MG63 (cell line): ENCODE measurements around the gene B3GALT4. TPM values are rescaled to one million over a fixed set of nuclear protein-coding genes. Genes with fewer than 3 reads are reported as not detected.
A peak's percentile ranks its signal among the peaks of the same experiment; 100 is the strongest.

Experiments
- DNase-seq: peaks from one replicate; pipeline ENCODE4 v3.0.0-alpha.2; 2020
- H3K27me3 ChIP-seq: fragments of 250-450 bp; sonication (Bioruptor Pico); 2 replicates; pipeline ENCODE4 v1.5.1; 2020; ENCODE audit warnings: mild to moderate bottlenecking, moderate library complexity
- H3K36me3 ChIP-seq: fragments of 250-450 bp; sonication (Bioruptor Pico); 2 replicates; pipeline ENCODE4 v1.5.1; 2020; ENCODE audit warnings: mild to moderate bottlenecking, moderate library complexity
- H3K4me3 ChIP-seq: fragments of 250-450 bp; sonication (Bioruptor Pico); 2 replicates; pipeline ENCODE4 v1.5.1; 2020; ENCODE audit warnings: mild to moderate bottlenecking, moderate library complexity
- H3K9me3 ChIP-seq: fragments of 250-450 bp; sonication (Bioruptor Pico); 2 replicates; pipeline ENCODE4 v1.5.1; 2020; ENCODE audit warnings: mild to moderate bottlenecking, moderate library complexity
- total RNA-seq: library from RNA; depleted of rRNA; stranded (reverse); fragments of >200 nt; shearing (Covaris generic); gene quantifications from 2 replicates; pipeline ENCODE4 v1.2.3, GENCODE V29; 2014; ENCODE audit warnings: low replicate concordance; rRNA removed

B3GALT4 gene
- total RNA-seq, 1 experiment from 2014 or later: 2.0 TPM

DNA sequence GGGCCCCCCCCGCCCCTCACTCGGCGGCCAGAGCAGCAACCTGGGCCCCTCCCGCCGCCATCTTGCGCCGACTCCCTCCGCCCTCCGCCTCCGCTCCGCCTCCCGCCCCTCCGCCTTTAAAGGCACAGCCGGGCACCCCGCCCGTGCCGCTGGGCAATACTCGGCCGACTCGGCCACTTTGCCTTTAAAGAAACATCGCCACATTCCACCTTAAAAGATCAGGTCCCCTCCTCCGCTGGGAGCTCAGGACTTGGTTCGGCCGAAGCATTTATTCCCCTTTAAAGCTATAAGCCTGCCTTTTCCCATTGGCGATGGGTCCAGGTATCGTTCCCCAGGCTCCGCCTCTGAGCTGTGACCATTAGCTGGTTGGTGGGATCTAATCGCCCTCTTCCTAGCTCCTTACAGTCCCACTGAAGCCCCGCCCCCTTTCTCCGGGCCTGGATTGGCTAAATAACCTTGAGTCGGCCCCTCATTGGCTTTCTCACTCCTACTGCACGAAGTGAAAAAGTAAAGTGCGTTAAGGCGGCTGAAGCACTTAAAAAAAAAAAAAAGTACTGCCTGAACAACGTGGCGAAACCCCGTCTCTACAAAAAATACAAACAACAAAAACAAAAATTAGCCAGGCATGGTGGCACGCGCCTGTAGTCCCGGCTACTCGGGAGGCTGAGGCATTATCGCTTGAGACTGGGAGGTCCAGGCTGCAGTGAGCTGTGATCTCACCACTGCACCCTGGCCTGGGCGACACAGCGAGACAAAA, 40.9 kb downstream of the B3GALT4 start, which contains the start of gene ZBTB22:
Gene ZBTB22, minus strand, starts transcription at position 76 of the 757 bp plus-strand sequence. CDS start 828 bp downstream, outside the sequence.
- H3K27me3 ChIP-seq: no peaks in the 10 kb centered on the region
- H3K9me3 ChIP-seq: no peaks in the 10 kb centered on the region
- H3K36me3 ChIP-seq: peaks cover 24% of the 10 kb centered on the region
- H3K4me3 ChIP-seq: peak within 1 kb of the TSS; percentile 57
- DNase-seq: peak; percentile 96

DNA sequence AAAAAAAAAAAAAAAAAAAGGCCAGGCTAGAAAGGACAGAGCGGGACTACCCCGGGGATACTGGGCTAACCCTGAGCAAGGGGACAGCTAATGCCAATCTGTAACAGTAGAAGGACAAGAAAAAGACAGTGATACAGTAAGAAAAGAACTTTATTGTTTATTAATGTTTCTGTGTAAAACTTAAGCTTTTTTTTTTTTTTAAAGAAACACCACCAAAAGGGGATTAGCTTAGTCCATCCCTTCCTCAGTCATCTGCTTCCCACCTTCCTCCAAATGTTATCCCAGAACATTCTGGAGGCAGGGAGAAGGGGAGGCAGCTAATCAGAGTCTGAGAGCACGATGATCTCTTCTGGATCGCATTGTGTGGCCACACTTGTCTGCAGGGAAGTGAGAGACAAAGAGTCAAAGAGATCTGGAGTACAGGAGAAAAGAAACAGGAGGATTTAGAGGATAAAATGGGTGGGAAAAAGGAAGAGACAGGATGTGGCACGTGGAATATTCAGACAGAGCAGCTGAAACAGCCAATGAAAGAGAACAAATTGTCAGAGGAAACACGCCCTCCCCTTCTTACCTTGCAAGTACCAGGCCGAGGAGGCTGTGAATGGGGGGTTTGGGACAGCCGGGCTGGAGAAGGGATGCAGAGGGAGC, 41.6 kb downstream of the B3GALT4 start:
- peak overlapping the region; percentile 57 for H3K4me3 ChIP-seq
- no peak for DNase-seq
- no peaks in the 10 kb centered on the region for H3K9me3 ChIP-seq
- H3K36me3 ChIP-seq: peaks cover 18% of the 10 kb centered on the region
- no peaks in the 10 kb centered on the region for H3K27me3 ChIP-seq

DNA sequence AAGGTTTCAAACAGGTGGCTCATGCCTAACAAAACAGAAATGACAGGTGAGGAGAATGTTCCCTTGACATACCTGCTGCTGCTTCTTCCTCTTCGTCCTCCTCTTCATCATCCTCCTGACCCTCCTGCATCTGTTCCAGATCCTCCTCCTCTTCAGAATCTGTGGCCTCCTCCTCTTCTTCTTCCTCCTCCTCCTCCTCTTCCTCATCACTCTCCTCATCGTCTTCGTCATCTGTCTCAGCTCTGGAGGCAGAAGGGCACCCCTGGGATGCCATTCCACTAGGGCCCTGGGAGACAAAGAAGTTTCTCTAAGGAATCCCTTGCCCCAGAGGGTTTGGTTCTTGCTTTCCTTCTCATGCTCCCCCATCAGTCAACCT, 43.0 kb downstream of the B3GALT4 start:
- Histone ChIP-seq H3K27me3 (no peaks in the 10 kb centered on the region), H3K9me3 (no peaks in the 10 kb centered on the region), H3K4me3 (no peak overlapping the region), H3K36me3 (peaks cover 18% of the 10 kb centered on the region)
- no peak for DNase-seq

DNA sequence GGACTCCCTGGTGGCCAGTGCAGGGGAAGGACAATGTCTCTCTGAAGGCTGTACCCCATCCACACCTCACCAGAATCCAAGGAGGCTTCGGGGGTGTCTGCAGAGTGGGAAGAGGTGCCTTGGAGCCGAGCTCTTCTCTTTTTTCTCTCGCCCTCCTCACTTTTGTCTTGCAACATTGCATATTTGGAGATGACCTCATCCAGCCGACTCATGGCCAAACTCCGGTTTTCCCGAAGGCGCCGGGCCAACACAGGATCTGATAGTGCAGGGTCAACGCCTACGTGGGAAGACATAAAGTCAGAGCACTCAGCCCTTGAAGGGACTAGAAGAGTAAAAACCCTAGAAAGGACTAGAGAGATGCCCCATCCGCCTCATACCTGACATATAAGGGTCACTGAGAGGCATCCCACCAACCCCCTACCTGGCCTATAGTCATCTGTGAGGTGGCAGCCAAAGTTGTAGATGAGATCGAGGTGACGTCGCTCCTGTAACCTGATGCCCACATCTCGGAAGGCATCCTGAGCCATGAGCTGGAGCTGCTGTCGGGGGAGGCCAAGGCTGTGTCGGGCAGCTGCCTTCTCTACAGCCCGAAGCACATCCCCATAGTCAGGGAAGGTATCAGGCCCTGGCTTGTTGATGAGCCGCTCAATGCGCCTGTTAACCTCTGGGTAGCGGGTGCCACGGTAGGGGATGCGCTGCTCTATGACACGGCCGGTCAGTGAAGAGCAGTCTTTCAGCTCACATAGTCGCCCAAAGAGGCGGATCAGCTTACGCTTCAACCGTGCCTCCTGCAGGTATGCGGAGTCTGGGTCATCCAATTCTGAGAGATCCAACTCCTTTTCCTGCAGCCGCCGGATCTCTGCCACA, 43.6 kb downstream of the B3GALT4 start:
- no peaks in the 10 kb centered on the region for H3K27me3 ChIP-seq
- DNase-seq: no peak
- H3K36me3 ChIP-seq: peaks cover 18% of the 10 kb centered on the region
- H3K9me3 ChIP-seq: no peaks in the 10 kb centered on the region
- no peak overlapping the region for H3K4me3 ChIP-seq

DNA sequence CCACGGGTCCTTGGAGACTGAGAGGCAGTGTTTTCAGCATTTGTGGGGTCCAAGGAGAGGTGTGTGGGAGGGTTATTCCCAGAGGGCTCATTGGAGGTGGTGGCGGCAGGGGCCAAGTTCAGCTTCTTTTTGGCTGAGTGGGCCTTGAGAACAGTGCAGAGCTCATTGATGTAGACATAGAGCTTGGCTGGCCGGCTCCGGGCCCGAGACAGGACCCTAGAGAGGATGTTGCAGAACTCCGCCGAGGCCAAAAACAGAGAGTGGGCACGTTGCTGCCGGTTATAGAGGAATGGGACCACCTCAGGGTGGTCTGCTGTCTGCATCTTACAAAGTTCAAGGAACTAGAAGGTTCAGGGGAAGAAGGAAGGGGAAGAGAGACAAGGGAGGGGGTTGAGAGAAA, 44.3 kb downstream of the B3GALT4 start:
- Histone ChIP-seq H3K36me3 (peaks cover 18% of the 10 kb centered on the region), H3K27me3 (no peaks in the 10 kb centered on the region), H3K9me3 (no peaks in the 10 kb centered on the region), H3K4me3 (no peak overlapping the region)
- no peak for DNase-seq

DNA sequence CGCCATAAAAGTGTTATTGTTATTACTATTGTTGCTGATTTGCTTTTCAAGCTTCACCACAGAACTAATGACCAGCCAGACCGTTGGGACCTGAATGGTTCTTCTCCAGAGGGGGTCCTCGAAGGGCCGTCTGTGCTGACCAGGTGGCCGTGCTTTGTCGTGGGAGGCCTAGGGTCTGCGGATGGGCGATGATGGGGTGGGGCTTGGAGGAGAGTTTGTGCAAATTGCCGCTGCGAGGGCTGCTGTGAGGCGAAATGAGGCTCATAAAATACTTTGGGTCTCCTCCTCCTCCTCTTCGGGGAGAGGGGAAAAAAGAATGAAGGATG, 46.7 kb downstream of the B3GALT4 start:
- Histone ChIP-seq H3K36me3 (peaks cover 18% of the 10 kb centered on the region), H3K9me3 (no peaks in the 10 kb centered on the region), H3K27me3 (no peaks in the 10 kb centered on the region), H3K4me3 (peak overlapping the region; percentile 73)
- no peak for DNase-seq

DNA sequence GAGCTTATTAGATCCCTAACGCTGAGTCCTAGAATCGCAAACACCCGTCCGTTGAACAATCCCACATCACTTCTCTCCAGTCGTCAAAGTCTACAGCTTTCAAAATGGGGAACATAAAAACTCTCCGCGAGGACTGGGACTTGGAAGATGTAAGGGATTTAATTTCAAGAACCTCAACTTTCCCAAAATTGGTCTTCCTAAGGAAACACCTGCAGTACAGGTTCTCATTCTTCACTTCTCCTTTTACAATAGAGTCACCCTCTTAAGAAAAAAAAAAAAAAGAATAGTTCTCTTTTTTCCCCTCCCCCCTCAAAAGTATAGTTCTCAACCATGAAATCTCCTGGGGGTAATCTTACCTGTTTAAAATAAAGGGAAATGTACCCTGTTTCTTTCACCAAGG, 47.2 kb downstream of the B3GALT4 start:
- Histone ChIP-seq H3K9me3 (no peaks in the 10 kb centered on the region), H3K4me3 (peak overlapping the region; percentile 73; the same call in 1 of the 2 replicates), H3K27me3 (no peaks in the 10 kb centered on the region), H3K36me3 (peaks cover 13% of the 10 kb centered on the region)
- DNase-seq: no peak

Other genes starting within 250 kb of the B3GALT4 start
- gene HLA-DPA1, start 203.5 kb upstream of the B3GALT4 start, total RNA-seq: 0.59 and 2.5 TPM in 2 replicates
- 9.2 and 54.4 TPM in 2 replicates for gene HLA-DPB1, start 201.1 kb upstream of the B3GALT4 start, total RNA-seq
- 0.99 and 2.6 TPM in 2 replicates for gene COL11A2, start 84.7 kb upstream of the B3GALT4 start, total RNA-seq
- 43.6 and 58.8 TPM in 2 replicates for gene RXRB, start 76.5 kb upstream of the B3GALT4 start, total RNA-seq
- 397 and 459 TPM in 2 replicates for gene SLC39A7, start 76.3 kb upstream of the B3GALT4 start, total RNA-seq
- not detected in 2 replicates for gene HSD17B8, start 72.5 kb upstream of the B3GALT4 start, total RNA-seq
- 77.7 and 171 TPM in 2 replicates for gene RING1, start 68.6 kb upstream of the B3GALT4 start, total RNA-seq
- 38.1 and 47.4 TPM in 2 replicates for gene VPS52, start 5.2 kb upstream of the B3GALT4 start, total RNA-seq
- 11,886 and 16,367 TPM in 2 replicates for gene RPS18, start 5.0 kb upstream of the B3GALT4 start, total RNA-seq
- gene WDR46, start 12.1 kb downstream of the B3GALT4 start, total RNA-seq: 246 and 303 TPM in 2 replicates
- 488 and 596 TPM in 2 replicates for gene PFDN6, start 12.5 kb downstream of the B3GALT4 start, total RNA-seq
- gene RGL2, start 21.8 kb downstream of the B3GALT4 start, total RNA-seq: 71.9 and 123 TPM in 2 replicates
- 37.5 and 89.0 TPM in 2 replicates for gene TAPBP, start 37.0 kb downstream of the B3GALT4 start, total RNA-seq
- gene ZBTB22, start 40.6 kb downstream of the B3GALT4 start, total RNA-seq: 6.2 and 20.0 TPM in 2 replicates
- gene DAXX, start 45.8 kb downstream of the B3GALT4 start, total RNA-seq: 27.3 and 34.2 TPM in 2 replicates
- gene KIFC1, start 114.7 kb downstream of the B3GALT4 start, total RNA-seq: 36.6 and 45.5 TPM in 2 replicates
- gene PHF1, start 133.9 kb downstream of the B3GALT4 start, total RNA-seq: 11.6 and 12.6 TPM in 2 replicates
- 158 and 230 TPM in 2 replicates for gene CUTA, start 141.0 kb downstream of the B3GALT4 start, total RNA-seq
- 0.92 and 0.96 TPM in 2 replicates for gene SYNGAP1, start 142.9 kb downstream of the B3GALT4 start, total RNA-seq
- 5.6 and 6.9 TPM in 2 replicates for gene ZBTB9, start 177.5 kb downstream of the B3GALT4 start, total RNA-seq